HL-60 (cell line): Measurements from ENCODE around the gene FIGN.

ENCODE experiments used
- GABPA ChIP-seq: IDR thresholded peaks from 2 replicates; pipeline ENCODE4 v1.6.1; 2012; ENCODE audit warnings: low read depth
- POLR2AphosphoS5 ChIP-seq: IDR thresholded peaks from 2 replicates; pipeline ENCODE4 v1.6.1; 2012; ENCODE audit warnings: low read depth
- SPI1 ChIP-seq: IDR thresholded peaks from 2 replicates; pipeline ENCODE4 v1.6.1; 2012; ENCODE audit warnings: low read depth, mild to moderate bottlenecking, borderline replicate concordance
- TF ChIP-seq, protein P1 (sequence below): IDR thresholded peaks from one replicate; pipeline ENCODE4 v1.5.1; 2011; ENCODE audit warnings: low read length, control low read depth, inconsistent platforms; ENCODE audit not compliant: insufficient read depth
- TF ChIP-seq, protein P2 (sequence below): IDR thresholded peaks from 2 replicates; pipeline ENCODE4 v1.6.1; 2012; ENCODE audit warnings: low read depth; ENCODE audit not compliant: insufficient replicate concordance

DNA sequence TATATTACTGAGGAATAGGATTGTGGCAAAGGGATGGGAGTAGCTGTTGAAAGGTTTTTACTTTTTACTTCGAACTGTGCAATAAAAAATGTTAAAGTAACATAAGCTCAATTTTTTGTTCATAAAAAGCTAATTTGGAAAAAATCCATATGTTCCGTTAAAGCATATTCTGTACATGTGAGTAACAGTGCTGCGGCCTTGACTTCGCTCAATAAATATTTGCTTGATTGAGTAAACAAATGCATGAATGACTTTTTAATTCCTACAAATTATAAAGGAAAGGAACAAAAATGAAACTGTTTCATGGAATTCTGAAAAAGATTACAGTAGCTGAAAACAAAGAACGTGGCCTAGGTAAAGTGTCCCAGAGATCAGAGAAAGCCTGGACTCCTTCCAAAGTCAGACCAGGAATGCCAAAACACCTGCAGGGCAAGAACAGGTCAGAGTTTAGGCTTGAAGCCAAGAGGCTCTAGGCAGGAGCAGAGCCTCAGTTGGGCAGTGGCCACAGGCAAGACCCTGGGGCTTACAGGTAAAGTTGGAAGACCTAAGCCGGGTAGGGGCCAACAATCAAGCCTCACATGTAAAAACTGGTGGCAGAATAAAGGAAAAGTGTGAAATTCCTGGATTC is 44.3 kb upstream of the FIGN start:
- TF ChIP-seq, protein P1, sequence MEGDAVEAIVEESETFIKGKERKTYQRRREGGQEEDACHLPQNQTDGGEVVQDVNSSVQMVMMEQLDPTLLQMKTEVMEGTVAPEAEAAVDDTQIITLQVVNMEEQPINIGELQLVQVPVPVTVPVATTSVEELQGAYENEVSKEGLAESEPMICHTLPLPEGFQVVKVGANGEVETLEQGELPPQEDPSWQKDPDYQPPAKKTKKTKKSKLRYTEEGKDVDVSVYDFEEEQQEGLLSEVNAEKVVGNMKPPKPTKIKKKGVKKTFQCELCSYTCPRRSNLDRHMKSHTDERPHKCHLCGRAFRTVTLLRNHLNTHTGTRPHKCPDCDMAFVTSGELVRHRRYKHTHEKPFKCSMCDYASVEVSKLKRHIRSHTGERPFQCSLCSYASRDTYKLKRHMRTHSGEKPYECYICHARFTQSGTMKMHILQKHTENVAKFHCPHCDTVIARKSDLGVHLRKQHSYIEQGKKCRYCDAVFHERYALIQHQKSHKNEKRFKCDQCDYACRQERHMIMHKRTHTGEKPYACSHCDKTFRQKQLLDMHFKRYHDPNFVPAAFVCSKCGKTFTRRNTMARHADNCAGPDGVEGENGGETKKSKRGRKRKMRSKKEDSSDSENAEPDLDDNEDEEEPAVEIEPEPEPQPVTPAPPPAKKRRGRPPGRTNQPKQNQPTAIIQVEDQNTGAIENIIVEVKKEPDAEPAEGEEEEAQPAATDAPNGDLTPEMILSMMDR: no peak
- TF ChIP-seq POLR2AphosphoS5 (no peak), GABPA (no peak), SPI1 (no peak)
- TF ChIP-seq, protein P2, sequence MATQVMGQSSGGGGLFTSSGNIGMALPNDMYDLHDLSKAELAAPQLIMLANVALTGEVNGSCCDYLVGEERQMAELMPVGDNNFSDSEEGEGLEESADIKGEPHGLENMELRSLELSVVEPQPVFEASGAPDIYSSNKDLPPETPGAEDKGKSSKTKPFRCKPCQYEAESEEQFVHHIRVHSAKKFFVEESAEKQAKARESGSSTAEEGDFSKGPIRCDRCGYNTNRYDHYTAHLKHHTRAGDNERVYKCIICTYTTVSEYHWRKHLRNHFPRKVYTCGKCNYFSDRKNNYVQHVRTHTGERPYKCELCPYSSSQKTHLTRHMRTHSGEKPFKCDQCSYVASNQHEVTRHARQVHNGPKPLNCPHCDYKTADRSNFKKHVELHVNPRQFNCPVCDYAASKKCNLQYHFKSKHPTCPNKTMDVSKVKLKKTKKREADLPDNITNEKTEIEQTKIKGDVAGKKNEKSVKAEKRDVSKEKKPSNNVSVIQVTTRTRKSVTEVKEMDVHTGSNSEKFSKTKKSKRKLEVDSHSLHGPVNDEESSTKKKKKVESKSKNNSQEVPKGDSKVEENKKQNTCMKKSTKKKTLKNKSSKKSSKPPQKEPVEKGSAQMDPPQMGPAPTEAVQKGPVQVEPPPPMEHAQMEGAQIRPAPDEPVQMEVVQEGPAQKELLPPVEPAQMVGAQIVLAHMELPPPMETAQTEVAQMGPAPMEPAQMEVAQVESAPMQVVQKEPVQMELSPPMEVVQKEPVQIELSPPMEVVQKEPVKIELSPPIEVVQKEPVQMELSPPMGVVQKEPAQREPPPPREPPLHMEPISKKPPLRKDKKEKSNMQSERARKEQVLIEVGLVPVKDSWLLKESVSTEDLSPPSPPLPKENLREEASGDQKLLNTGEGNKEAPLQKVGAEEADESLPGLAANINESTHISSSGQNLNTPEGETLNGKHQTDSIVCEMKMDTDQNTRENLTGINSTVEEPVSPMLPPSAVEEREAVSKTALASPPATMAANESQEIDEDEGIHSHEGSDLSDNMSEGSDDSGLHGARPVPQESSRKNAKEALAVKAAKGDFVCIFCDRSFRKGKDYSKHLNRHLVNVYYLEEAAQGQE: no peak
